Smooth muscle cell of the brain vasculature (primary cell): ENCODE data around the gene SERTAD2.

Source experiments
- DNase-seq: peaks from one replicate; pipeline ENCODE4 v3.0.0-alpha.2; 2012; ENCODE audit warnings: low read depth, low spot score

Gene SERTAD2

DNA sequence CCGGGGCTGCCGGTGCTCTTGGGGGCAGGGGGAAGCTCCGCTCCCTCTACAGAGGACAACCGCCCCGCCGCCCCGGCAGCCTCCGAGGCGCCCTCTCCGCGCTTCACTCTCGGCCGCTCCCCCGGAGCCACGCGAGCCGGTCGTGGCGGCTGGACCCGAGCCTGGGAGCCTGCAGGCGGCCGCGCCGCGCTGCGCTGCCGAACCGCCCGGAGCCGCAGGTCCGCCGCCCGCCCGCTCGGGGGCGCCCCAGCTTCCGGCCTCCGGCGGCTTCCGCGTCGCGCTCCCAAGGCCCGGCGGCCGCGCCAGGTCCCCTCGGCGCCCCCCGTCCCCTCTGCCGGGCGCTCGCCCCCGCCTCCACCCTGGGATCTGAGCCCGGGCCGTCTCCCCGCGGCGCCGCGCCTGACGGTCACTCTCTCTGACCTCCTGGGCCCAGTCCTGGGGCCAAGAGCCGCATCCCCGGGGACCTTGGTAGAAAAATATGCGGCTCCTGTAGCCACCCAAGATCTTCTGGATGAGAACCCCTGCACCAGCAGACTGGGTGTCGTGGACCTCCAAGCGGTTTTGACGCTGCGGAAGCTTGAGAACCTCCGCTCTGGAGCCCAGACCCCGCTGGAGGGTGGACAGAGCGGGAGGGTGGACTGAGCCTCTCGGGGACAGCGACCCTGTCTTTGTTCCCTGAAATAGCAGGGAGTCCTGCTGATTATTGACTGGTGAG lies 44.3 kb downstream of the SERTAD2 start:
- no peak for DNase-seq

GRCh38 chr2:64608867-64609226 lies 44.9 kb downstream of the SERTAD2 start:
- no peak for DNase-seq

DNA sequence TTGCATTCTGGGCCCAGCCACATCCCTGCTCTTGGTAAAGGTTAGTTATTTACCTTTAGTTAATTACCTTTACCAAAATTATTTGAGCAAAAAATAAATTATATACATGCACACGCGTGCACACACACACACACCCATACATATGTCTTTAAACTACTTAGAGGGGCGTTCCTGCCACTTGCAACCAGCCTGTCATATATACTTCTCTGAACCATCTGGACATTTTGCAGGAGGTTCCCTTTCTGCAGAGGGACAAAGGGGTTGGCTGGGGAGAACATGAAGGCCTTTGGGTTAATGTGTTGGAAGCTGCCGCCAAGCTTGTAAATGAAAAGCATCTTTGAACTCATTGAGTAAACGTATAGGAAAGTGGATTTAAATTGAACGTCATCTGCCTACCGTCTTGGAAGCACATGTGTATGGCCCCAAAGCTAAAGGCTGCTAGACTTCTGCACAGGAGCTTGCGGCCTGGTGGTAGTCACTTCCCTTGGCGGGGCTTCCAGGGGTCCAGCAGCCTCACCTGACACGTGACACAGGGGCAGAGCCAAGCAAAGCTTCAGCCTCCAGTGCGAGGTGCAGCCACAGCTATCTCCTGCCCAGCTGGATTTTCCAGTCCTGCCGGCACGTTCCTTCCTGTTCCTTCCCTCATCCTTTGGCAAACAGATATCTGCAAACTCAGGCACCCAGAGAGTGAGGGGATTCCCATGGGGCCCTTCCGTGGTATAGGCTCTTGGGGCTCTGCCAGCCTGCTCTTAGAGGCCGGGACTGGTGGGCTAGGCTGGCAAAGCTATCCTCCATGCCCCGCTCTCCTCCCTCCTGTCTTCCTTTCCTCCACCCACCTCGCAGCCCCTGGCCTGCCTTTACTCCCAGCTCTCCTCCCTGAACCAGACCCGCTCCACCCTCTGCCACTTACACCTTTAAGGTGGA lies 46.1 kb downstream of the SERTAD2 start:
- DNase-seq = no peak

GRCh38 chr2:64606479-64607363 lies 47.0 kb downstream of the SERTAD2 start:
- no peak for DNase-seq

GRCh38 chr2:64605991-64606478 lies 47.7 kb downstream of the SERTAD2 start:
- no peak for DNase-seq

DNA sequence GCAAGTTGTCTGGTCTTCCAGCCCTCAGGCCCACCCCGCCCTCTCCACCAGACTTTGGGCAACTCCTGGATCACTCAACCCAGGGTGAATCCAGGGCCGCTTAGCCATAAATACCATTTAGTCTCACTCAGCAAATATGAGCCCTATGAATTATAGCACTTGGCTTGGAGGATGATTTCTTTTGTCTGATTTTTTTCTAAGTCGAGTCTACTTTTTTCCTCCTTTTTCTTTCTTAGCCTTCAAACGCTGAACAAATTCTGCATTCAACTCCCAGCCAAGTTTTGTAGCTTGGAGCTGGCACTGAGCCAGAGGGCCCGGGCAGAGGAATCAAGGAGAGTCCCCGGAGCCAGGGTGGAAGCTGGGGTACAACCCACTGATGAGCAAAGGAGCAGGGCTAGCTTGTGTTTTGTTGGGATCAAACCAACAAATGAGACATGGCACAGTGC lies 48.7 kb downstream of the SERTAD2 start:
- DNase-seq = no peak

- DNase-seq = no peak
Observed at GRCh38 chr2:64604155-64604554, 49.6 kb downstream of the SERTAD2 start.

DNA sequence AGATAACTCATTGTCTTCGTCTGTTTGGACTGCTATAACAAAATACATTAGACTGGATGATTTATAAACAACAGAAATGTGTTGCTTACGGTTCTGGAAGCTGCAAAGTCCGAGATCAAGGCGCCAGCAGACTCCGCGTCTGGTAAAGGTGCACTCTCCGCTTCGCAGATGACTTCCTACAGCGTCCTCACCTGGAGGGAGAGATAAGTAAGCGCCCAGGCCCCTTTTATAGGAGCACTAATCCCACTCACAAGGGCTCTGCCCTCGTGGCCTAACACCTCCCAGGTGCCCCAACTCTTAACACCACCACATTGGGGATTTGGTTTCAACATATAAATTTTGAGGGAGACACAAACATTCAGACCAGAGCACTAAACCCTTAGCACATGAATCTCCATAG lies 51.3 kb downstream of the SERTAD2 start:
- DNase-seq = no peak

DNA sequence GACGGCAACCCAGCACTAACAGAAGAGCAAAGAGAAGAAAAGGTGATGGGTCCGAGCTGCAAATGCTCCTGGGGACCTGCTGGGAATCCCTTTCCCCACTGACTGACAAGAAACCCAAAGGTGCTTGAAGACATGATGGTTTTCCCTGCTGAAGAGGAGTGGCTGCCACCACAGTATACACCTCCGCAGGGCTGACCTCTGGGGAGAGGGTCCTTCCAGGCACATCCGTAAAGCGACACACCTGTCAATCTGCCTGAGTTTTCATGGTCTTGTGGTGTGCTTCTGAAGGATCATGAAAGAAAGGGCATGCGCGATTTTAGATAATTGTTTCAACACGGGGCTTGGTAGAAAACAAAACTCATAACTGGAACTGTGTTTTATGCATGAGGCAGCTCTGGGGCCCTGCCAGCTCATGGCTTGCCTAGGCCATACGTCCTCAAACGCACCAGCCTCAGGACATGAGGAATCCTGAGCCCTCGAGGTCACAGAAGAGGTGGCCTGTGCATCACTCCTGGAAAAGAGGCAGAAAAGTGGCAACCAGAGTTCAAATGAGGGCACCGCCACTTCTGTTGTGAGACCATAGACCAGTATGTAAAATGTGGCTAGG lies 51.8 kb downstream of the SERTAD2 start:
- no peak for DNase-seq

GRCh38 chr2:64601034-64601754 lies 52.5 kb downstream of the SERTAD2 start:
- DNase-seq = no peak

GRCh38 chr2:64599469-64599868 lies 54.2 kb downstream of the SERTAD2 start:
- no peak for DNase-seq

GRCh38 chr2:64598226-64598625 lies 55.5 kb downstream of the SERTAD2 start:
- DNase-seq = no peak

DNA sequence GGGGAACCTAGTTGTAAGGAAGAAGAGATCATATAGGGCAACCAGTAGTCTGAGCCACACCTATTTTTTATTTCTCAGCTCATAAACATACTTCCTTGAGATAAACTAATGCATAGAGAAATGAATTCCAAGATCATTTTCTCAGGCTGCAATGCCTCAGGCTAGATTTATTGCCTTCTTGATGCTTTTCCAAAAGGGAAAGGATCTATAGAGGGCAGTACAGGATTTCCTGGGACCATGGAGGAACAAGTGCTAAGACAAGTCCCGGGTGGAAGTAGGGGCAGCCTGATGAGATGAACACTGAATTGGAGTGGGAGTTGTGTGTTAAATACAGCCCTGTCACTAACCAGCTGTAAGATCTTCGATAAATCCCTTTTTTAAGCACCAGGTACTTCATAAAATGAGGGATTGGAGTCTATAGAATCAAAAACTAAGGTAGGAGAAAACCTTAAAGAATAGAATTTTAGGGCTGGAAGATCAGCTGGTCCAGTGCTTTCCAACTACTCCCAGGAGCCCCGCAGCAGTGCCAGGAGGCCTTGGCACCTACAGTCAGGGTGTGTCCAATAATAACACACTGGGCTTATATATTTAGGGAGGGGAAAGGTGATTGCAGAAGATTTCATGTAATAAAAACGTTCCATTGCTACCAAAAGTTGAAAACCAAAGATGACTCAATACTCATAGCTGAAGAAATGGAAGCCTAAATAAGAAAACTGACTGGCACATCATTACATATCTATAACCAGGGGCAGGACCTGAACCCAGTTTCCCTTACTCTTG lies 58.1 kb downstream of the SERTAD2 start:
- DNase-seq = no peak

DNA sequence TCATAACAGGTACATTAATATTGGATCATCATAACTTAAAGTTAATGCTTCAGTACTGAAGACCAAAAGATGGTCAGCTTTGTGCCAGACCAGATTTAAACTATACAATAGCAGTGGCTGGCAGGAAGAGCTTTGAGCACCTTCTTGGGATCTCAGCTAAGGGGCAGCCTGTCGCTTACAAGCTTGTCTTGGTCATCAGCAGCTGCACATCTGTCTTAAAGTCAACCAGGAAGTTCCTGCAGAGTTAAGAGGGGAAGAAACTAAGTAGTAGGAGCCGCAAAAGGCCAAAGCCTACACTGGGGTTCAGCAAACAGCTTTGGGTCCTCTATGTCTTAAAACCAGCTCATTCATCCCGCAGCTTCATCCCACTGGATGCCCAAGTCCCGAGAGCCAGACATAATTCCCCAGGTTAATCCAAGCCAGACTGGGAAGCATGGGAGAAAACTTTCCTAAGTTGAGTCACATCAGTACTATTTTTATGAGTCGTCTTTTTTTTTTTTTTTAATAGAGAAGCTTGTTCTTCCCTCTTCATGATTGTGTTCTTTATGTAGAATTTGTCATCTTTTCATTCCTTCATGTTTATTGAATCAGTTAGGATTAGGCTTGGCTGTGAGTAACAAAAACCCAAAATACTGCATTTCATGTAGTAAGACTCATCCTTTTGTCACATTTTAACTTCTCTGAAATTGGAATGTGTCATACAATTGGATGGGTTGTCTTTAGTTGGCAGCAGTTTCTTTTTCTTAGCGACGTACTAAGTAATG lies 59.3 kb downstream of the SERTAD2 start:
- no peak for DNase-seq

DNA sequence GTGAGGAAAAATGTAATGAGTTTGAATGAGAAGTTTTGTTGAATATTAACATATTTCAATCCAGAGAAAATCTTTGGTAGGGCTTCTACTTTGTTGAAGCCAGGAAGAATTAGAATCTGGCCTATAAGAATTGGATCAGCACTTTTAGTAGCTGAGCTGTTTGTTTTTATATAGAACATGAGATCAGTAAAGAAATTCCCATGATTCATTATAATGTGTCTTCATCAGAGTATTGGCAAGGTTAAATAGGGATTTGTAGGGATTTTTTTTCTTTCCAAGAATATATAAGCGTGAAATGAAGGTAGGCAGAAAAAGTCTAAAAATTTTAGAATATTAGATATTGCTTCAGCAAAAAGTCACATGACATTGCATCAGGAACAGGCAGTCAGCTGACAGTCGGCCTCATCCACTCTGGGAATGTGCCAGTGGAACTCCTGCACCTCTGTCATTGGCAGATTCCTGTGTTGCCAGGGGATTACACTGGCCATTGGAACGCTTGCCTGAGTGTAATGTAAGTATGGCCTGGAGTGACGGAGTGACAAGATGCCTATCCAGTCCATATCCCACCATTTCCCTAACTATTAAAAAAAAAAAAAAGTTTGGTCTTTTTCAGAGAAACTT lies 60.6 kb downstream of the SERTAD2 start:
- no peak for DNase-seq

GRCh38 chr2:64591188-64591587 lies 62.5 kb downstream of the SERTAD2 start:
- no peak for DNase-seq

- DNase-seq = no peak
Observed at GRCh38 chr2:64587561-64587960, 66.2 kb downstream of the SERTAD2 start.

GRCh38 chr2:64586883-64587481 lies 66.7 kb downstream of the SERTAD2 start:
- DNase-seq = no peak
